GM12892 (cell line): ENCODE data around the gene ARHGAP22.

ENCODE experiments used
- DNase-seq: peaks from one replicate; pipeline ENCODE4 v3.0.0; 2011; ENCODE audit not compliant: insufficient read length
- FAIRE-seq: peaks from 2 replicates; lab custom pipeline; 2011; peaks lifted over from hg19 to GRCh38; lab: Jason Lieb, UNC
- POLR2A ChIP-seq: IDR thresholded peaks from 2 replicates; pipeline ENCODE4 v1.6.1; 2011; ENCODE audit warnings: low read depth, low read length, control low read depth
- POLR2AphosphoS5 ChIP-seq: IDR thresholded peaks from 2 replicates; pipeline ENCODE4 v1.6.1; 2011; ENCODE audit warnings: low read depth, low read length, control low read depth
- TAF1 ChIP-seq: IDR thresholded peaks from 2 replicates; pipeline ENCODE4 v1.6.1; 2011; ENCODE audit warnings: low read depth, mild to moderate bottlenecking, control low read depth, low read length, borderline replicate concordance

ARHGAP22 gene

GRCh38 chr10:48511066-48511874 lies 93.6 kb downstream of the ARHGAP22 start:
- no peak for TF ChIP-seq POLR2A
- TF ChIP-seq TAF1: no peak
- TF ChIP-seq POLR2AphosphoS5: no peak
- FAIRE-seq: no peak
- no peak for DNase-seq

DNA sequence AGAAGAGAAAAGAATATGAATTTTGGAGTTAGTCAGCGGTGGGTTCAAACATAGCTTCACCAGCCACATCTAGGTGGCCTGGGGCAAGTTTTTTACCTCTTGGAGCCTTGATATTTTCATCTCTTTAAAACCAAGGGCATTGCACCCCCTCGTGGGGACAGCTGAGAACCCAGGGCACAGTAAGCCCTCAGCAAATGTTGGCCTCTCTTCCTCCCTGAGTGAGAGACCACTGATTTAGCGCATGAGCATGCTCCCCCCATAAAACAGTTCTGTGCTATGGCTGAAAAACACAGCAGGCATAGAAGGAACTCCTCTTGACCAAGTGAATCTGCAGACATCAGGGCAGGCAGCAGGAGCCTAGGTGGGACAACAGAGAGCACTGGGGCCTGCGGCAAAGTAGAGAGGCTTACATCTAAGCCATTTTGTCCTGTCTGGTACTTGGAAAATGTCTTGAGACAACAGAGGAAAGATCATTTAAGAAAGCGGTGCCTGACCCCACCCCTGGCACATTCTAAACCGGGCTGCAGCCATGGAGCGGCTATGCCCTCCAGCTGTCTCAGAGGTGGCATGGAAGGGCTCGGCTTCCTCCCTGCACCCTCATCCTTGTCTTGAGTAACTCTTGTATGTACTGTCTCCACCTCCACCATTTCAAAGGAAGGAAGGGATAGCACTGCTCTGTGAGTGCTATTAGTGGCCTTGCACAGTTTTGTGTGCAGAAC lies 94.7 kb downstream of the ARHGAP22 start:
- FAIRE-seq (no peak), DNase-seq (no peak)
- TF ChIP-seq POLR2AphosphoS5 (no peak), POLR2A (no peak), TAF1 (no peak)

- DNase-seq: no peak
- no peak for FAIRE-seq
- TF ChIP-seq POLR2A (no peak), TAF1 (no peak), POLR2AphosphoS5 (no peak)
These were observed 95.8 kb downstream of the ARHGAP22 start for GRCh38 chr10:48508791-48509772.

DNA sequence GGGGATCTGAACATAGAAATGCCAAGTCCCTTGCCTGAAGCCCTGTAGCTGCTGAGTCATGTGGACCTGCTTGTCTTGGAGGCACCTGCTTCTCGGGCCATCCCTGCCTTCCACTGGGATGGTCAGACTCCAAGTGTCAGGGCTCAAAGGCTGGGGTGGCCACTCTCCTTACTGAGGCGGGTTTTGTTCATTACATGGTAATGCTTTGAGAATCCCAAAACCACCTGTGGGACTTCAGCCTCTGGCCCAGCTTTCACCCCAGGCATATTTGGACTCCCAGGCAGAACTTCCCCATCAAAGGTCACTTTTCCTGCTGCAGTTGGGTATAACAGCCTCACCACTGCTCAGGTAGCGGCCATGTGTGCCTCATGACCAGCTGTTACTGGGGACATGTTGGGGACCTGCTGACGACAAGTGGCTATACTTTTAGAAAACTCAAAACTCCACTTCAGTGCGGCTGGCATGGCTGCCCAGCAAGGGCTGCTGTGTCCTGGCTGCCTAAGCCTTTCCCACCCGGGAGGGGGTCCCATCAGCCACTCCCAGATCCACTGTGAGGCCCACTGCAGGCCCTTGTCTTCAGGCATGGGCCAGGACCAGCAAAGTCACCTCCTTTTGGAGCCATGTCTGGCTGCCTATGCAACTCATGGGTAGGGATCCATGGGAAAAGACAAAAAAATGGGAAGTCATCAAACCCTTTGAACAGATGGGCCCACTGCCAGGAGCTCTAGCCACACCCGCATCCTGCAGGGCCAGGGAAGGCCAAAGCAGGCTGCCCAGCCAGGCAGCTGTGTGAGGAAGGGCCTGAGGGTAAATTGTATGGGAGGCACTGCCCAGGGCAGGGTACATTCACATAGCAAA lies 96.7 kb downstream of the ARHGAP22 start:
- no peak for FAIRE-seq
- TF ChIP-seq TAF1: no peak
- no peak for TF ChIP-seq POLR2A
- no peak for TF ChIP-seq POLR2AphosphoS5
- no peak for DNase-seq

- TF ChIP-seq POLR2A (no peak), POLR2AphosphoS5 (no peak), TAF1 (no peak)
- no peak for DNase-seq
- FAIRE-seq: no peak
These were observed 97.4 kb downstream of the ARHGAP22 start for GRCh38 chr10:48507494-48507893.

- TF ChIP-seq POLR2AphosphoS5 (no peak), POLR2A (no peak), TAF1 (no peak)
- FAIRE-seq (no peak), DNase-seq (no peak)
These were observed 98.5 kb downstream of the ARHGAP22 start for GRCh38 chr10:48506147-48506917.

DNA sequence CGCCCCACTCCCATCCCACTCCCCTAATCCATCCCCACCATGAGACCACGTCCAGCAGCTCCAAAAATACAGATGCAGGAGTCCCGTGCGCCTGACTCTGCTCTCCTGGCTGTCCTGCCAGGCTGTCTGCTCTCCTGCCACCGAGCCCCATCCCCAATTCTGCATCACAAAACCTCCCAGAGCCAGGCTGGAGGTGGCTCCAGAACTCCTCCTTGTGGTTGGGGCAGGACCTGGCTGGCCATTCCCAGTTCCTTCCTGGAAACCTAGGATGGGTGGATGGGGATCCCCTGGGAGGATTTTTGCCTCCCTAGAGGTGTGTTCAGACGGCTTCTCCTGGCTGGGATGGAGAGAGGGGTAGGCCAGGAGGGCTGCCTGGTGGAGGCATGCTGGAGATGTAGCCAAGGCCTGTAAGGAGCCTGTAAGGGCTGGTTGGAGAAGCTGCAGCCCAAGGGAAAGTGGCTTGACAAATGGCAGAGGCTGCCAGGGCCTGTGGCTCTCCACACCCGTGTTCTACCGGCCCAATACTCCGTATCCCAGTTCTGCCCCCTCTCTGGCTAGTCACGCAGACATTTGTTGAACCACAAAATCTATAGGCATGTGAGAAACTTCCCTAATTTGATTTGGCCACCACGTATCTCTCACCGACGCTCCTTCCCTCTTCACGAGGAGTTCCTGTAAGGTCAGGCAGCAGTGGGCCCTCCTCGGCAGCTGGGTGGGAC lies 99.3 kb downstream of the ARHGAP22 start:
- DNase-seq (no peak), FAIRE-seq (no peak)
- TF ChIP-seq POLR2AphosphoS5: no peak
- TF ChIP-seq POLR2A: no peak
- TF ChIP-seq TAF1: no peak

GRCh38 chr10:48504141-48504885 lies 100.6 kb downstream of the ARHGAP22 start:
- TF ChIP-seq POLR2AphosphoS5: no peak
- no peak for TF ChIP-seq POLR2A
- no peak for TF ChIP-seq TAF1
- FAIRE-seq (no peak), DNase-seq (no peak)

DNA sequence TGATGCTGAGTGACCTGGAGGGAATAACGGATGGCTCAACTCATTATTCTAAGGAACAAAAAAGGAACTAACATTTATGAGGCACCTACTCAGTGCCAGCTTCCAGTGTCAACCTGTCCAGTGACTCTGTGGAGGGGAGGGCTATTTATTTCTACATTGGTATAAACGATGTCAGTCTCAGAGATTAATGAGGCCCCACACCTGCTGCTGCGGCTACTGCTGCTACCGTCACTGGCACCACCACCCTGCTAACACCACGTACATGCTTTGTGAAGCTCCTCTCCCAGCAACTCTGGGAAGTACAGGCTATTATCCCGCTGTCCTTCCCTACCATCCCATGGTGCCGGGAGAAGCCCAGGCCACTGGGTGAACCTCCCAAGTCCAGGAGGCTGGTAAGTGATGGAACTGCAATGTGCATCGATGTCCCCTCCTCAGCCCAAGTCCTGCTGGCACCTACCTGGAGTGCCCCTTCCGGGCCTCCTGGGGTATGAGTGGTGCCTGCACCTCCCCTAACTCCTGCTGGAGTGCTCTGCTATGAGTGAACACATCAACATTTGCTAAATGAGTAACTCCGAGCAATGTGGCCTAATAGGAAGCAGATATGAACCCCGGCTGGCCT lies 101.5 kb downstream of the ARHGAP22 start:
- no peak for TF ChIP-seq POLR2A
- no peak for FAIRE-seq
- DNase-seq: no peak
